ENCODE data around the gene KDM3A. TPM values are rescaled to one million over a fixed set of nuclear protein-coding genes. Genes with fewer than 3 reads are reported as not detected.
"Not testable (repeated sequence)": the region's sequence is repeated elsewhere in the genome, so short reads cannot be mapped to it uniquely, and the experiment has no call there.

Gene KDM3A
- total and polyA plus RNA-seq, 9 of the 15 experiments (the other 6 are each of a cell fraction or from before 2014, with no cell fraction given): 7.5 to 95.4 (median 24.8) TPM

DNA sequence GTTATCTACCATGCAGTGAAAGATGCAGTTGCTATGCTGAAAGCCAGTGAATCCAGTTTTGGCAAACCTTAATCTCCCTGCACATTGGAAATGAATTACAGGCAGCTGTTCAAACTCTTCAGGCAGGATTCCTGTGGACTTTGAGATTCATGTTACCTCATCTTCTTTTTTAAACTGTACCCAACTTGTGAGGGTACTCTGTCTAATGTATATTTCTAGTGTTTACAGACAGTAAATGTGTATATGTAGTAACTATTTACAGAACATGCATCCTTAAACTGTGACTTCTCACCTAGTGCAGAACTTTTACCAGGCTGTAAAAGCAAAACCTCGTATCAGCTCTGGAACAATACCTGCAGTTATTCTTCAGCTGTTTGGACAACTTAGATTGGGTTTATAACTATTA, 50.9 kb downstream of the KDM3A start (continued):
- TF ChIP-seq, protein P1, sequence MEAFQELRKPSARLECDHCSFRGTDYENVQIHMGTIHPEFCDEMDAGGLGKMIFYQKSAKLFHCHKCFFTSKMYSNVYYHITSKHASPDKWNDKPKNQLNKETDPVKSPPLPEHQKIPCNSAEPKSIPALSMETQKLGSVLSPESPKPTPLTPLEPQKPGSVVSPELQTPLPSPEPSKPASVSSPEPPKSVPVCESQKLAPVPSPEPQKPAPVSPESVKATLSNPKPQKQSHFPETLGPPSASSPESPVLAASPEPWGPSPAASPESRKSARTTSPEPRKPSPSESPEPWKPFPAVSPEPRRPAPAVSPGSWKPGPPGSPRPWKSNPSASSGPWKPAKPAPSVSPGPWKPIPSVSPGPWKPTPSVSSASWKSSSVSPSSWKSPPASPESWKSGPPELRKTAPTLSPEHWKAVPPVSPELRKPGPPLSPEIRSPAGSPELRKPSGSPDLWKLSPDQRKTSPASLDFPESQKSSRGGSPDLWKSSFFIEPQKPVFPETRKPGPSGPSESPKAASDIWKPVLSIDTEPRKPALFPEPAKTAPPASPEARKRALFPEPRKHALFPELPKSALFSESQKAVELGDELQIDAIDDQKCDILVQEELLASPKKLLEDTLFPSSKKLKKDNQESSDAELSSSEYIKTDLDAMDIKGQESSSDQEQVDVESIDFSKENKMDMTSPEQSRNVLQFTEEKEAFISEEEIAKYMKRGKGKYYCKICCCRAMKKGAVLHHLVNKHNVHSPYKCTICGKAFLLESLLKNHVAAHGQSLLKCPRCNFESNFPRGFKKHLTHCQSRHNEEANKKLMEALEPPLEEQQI (IDR thresholded peaks at IDR 0.05): no peak
- TF ChIP-seq MYBL2 (IDR thresholded peaks at IDR 0.05; ENCODE audit: low read depth) (no peak), MYBL2 (CRISPR knock-in tag; IDR thresholded peaks at IDR 0.05; ENCODE audit: borderline replicate concordance) (no peak)

DNA sequence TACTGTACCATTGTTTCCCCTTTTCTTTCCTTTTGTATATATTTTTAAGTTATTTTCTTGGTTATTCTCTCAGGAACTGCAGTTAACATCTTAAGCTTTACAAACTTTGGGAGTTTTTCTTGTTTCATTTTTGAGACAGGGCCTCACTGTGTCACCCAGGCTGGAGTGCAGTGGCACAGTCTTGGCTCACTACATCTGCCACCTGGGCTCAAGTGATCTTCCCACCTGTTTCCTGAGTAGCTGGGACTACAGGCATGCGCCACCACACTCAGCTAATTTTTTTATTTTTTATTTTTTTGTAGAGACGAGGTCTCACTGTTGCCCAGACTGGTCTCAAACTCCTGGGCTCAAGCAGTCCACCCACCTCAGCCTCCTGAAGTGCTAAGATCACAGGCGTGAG, 55.2 kb downstream of the KDM3A start:
- DNase-seq (ENCODE audit: extremely low read depth in 1 of 4, low spot score in 3 of 4); H3K9ac ChIP-seq (ENCODE audit: insufficient read depth in 1 of 2, low read depth in 2 of 2, low read length in 2 of 2); intact Hi-C loops (cut with micrococcal nuclease); in situ Hi-C loops (cut with MboI); H3K9me3 ChIP-seq (replicated peaks; ENCODE audit: control insufficient read depth, insufficient read depth, low read depth, low read length); H3K4me1 ChIP-seq (replicated peaks in 1 of 2; ENCODE audit: control insufficient read depth in 2 of 2, insufficient read depth in 2 of 2, low read length in 2 of 2); ATAC-seq; CTCF ChIA-PET (ENCODE audit: low intra/inter-chr PET ratio); H3K79me2 ChIP-seq (ENCODE audit: control insufficient read depth, insufficient read depth, low read length); POLR2A ChIA-PET; FAIRE-seq; H3K4me3 ChIP-seq; H3K27ac ChIP-seq (ENCODE audit: extremely low read depth, low read depth, low read length); H4K20me1 ChIP-seq (replicated peaks; ENCODE audit: control insufficient read depth, insufficient read depth, low read length); H3K4me2 ChIP-seq (ENCODE audit: insufficient read depth, low read length); H3K9me1 ChIP-seq (ENCODE audit: control insufficient read depth, insufficient read depth, low read length); BruUV-seq (replicated peaks); H3K27me3 ChIP-seq (ENCODE audit: control insufficient read depth in 2 of 2, insufficient read depth in 2 of 2, low read length in 2 of 2); H2AFZ ChIP-seq (ENCODE audit: low read depth, low read length): not testable (repeated sequence)
- 97% methylated on average over 3 of the region's 3 CpGs for WGBS (ENCODE audit: insufficient coverage, low coverage, missing lambda C conversion rate)
- H3K36me3 ChIP-seq (ENCODE audit: control insufficient read depth, insufficient read depth, low read length): peaks cover 52% of the 10 kb centered on the region
